HG03060 (cell line): ENCODE measurements around the gene WDR27.
A peak's percentile ranks its signal among the peaks of the same experiment; 100 is the strongest.
"Not testable (repeated sequence)": the region's sequence is repeated elsewhere in the genome, so short reads cannot be mapped to it uniquely, and the experiment has no call there.

Source experiments
- ATAC-seq: cut with Tn5 transposase; IDR thresholded peaks from one replicate; pipeline ENCODE4 v1.9.1; 2021; ENCODE audit warnings: low read depth, moderate number of reproducible peaks; ENCODE audit not compliant: unreplicated experiment

Gene WDR27

DNA sequence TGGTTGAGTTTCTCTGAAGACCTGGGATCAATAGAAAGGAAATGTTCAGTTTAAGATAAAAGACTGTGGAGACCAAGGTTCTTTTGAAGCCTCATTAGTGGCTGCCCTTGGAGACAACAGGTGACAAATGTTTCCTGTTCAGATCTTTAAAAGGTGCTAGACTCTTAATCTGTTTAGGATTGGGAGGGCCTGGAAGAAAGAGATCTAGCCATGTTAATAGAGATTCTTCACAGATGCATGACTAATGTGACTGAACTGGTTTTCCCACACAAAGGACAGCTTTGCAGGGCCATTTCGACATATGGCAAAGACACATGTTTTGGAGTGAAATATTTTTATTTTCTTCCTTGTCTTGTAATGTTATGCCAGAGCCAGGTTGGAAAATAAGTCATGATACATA lies 82.2 kb downstream of the WDR27 start:
- no peak for ATAC-seq

DNA sequence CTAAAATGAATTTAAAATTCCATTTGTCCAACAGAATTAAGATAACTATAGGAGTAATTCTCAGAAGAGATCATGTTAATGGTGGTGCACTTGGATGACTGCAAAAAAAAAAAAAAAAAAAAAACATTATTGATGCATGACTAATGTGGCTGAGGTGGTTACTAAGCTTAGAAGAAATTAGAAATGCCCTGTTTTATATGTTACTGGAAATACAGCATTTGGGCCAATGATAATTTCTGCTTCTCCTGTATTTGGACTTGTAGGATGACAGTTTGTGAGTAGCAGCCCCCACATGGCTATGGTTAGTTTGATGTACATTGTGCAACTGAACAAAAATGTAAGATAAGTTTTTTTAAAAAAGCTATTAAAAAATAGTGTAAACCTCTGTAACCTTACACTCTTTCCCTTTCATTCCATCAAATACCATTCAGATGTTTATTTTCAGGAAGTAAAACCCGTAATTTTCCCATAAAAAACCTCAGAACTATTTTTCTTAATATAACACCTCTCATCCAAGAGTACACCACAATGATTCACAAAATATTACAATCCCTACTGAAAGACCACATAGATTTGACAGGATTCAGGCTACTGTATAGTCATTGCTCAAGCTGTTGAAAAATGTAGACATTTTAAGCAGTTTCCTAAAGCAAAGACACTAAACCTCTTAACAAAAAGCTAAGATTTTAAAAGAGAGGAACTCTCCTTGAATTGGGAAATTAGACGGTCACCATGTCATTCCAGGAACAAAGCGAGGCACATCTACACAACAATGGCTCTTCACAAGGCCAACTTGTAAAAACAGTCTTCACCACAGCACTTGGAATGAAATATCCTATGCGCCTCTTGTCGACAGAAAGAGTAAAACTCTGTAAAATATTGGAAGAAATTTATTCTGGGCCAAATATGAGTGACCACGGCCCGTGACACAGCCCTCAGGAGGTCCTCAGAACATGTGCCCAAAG lies 83.0 kb downstream of the WDR27 start:
- no peak for ATAC-seq

DNA sequence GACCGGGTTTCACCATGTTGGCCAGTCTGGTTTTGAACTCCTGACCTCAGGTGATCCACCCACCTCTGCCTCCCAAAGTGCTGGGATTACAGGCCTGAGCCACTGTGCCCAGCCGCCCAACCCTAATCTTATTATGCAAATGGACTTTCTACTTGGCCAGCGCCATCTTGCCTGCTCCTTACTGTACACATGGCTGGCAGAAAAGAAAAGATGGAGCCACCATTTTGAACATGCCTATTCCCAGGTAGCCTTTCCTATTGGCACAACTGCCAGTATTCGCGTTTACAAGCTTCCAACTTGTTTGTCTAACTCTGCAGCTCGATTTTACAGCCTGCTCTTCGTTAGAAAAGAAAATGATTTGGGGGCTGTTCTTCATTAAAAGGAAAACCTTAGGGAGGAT lies 84.3 kb downstream of the WDR27 start:
- no peak for ATAC-seq

DNA sequence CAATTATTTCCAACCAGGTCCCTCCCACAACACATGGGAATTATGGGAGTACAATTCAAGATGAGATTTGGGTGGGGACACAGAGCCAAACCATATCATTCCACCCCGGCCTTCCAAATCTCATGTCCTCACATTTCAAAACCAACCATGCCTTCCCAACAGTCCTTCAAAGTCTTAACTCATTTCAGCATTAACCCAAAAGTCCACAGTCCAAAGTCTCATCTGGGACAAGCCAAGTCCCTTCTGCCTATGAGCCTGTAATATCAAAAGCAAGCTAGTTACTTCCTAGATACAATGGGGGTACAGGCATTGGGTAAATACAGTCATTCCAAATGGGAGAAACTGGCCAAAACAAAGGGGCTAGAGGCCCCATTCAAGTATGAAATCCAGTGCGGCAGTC lies 93.2 kb downstream of the WDR27 start:
- not testable (repeated sequence) for ATAC-seq

DNA sequence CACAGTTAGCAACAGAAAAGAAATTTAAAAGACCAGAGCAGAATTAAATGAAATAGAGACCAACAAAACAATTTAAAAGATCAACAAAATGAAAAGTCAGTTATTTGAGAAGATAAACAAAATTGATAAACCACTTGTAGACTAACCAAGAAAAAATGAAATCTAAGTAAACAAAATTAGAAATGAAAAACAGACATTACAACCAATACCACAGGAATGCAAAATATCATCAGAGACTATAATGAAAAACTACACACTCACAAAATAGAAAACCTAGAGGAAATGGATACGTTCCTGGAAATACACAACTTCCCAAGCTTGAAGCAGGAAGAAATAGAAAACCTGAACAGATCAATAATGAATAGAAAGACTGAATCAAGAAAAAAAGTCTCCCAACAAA lies 97.8 kb downstream of the WDR27 start:
- no peak for ATAC-seq

DNA sequence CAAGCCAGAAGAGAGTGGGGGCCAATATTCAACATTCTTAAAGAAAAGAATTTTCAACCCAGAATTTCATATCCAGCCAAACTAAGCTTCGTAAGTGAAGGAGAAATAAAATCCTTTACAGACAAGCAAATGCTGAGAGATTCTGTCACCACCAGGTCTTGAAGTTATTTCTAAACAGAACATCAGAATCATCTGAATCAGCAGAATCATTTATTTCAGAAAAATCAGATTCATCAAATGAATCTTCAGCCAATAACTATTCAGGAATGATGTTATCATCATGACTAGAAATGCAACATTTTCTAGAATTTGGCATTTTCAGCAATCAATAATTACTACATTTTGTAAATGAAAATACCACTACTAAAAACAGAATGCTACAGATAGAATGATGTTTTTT lies 100.7 kb downstream of the WDR27 start:
- not testable (repeated sequence) for ATAC-seq

DNA sequence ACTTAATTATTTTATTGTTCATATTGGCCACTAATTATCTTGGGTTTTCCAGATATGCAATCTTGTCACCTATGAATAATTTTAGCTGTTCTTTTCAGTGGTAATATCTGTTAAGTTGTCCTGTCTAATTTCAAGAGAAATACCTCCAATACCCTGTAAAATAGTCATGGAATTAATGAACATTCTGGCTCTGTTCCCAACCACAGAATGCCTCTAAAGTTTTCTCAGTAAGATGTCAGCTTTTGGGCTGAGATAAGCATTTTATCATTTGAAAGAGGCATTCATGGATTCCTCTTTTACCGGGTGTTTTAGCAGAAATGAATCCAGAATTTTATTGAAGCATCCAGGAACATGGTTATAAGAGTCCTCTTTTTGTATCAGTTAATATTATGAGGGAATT lies 109.3 kb downstream of the WDR27 start:
- no peak for ATAC-seq

DNA sequence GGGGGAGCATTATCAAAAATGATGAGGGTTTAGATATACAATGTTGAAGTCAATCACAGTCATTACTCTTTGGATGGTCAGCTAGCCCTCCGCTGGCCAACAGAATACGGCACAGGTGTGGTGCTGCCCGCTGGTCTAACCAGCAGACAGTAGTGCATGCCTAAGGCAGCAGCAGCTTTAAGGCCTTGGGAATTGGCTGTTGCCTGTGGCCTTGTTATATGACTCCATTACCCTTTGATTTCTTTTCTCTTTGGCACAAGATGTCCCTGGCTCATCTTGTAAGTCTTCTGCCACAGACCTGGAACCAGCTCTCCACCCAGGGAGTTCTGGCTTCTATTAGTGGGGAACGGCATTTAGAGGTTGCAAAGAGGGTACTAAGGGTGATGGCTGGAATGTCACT lies 110.2 kb downstream of the WDR27 start:
- no peak for ATAC-seq

DNA sequence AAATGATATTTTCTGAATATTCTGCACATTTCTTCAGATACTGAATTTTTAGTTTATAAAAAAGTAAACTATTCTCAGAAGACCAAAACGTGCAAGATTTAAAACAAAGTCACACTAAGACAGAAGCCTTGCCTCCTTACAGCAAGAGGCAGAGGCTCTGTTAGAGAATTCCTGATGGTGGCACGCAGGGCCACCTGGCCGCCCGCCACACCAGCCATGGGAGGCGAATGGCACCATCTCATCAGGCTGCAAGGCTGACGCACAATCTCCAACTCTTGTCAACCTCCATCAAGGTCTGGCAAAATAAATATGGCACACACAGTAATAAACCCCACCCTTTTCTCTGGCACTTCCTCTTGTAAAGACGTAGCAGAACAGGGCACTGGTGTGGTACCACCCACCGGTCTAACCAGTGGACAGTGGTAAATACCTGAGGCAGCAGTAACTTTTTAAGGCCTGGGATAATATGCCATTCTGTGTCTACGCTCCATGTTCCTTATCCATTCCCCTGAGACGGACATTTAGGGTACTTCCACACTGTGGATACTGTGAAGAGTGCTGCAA lies 111.4 kb downstream of the WDR27 start:
- no peak for ATAC-seq

DNA sequence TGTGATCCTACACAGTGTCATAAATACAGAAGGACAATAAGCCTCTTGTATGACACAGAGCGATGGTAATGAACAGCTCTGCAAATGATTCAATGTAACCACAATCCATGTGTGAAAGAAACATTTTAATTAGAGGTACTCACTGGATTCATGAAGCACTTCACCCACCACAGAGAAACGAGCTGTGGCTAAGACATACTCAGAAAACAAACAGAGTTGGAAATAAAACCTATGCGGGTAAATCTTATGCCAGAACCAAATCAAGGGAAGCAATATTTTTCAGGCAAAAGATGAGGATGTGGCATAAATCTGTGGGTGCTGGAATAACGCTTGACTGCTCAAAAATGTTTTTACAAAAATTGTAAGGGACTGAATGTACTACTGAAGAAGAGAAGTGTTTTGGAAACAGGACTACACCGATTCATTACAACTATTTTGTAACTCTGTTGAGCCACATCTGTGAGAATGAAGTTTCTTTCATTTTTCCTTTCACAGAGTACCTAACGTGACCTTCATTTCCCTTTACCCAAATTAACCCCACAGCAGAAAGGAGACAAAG lies 112.1 kb downstream of the WDR27 start:
- ATAC-seq = peak; percentile 41

DNA sequence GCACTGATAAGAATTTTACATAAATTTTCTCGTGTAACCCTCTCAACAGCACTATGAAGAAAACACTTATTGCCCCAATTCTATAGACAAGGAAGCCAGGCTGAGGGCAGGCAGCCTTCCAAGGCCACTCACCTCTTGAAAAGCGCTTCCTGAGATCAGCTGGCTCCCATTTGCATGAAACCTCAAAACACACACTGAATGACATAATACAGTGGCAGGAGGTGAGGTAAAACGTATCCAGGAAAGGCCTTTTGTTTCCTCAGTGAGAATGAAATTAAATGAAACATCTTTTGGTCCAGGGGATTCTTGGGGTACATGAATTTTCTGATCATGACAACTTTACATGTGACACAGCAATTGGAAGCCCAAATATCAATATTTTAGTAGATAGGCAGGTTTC lies 112.5 kb downstream of the WDR27 start:
- ATAC-seq = peak; percentile 81

DNA sequence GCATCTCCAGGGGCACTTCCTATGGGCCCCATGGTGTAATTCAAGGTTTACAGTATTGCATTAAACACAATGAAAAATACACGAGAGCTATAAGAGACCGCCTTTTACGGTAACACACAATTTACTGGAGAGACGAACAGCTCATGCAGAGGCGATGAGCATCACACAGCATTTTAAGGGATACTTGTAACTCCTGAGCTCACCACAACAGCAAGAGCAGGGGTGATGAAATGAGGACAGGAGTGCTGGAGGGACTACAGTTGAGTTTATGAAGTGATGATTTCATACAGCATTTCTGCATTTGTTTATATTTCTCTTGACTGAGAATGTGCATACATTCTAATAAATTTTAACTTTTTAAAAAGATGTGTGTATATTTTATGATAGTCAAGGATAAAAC lies 113.9 kb downstream of the WDR27 start:
- no peak for ATAC-seq

DNA sequence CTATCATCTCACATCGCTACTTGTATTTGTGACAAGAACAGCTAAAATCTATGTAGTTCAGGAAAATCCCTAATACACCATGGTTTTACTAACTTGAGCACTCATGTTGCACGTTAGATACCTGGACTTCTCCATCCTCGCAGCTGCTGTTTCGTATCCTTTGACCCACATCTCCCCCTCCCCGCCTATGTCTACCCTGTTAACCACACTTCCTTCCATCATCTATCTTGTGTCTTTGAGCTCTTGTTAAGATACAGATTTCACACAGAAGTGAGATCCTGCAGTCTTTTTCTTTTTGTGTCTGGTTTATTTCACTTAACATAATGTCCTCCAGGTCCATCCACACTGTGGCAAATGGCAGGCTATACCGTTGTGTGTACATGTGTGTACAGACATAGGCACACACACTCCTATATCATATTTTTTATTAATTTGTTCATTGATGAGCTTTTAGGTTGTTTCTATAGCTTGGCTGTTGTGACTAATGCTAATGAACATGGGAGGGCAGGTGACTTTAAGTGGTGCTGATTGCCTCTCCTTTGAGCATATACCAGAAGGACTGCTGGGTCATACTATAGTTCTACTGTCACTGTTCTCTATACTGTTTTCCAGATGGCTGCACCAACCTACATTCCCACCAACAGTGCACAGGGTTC lies 117.8 kb downstream of the WDR27 start:
- ATAC-seq = no peak

DNA sequence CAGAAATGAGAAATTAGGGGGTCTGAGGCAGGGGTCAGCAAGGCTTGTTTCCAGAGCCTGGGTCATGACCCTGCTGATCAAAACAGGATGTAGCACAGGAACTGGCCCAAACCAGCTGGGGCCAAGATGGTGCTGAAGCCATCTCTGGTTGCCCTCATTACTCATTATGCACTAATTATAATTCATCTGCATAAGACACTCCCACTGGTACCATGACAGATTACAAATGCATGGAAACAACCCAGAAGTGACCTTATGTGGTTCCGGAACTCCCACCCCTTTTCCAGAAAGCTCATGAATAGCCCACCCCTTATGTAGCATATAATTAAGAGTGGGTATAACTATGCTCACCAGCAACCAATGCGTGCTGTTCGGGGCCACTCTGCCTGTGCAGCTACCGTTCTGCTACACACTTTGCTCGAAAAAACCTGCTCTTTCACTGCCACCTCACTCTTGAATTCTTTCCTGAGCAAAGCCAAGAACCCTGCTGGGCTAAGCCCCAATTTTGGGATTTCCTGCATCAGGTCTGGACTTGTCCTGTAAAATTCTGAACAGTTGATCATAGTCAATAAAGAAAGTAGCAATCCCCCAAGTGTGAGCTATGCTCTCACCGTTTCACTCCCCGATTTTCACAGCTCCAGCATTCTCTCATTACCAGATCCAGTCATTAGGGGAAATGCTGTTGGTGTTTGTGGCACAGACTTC lies 122.3 kb downstream of the WDR27 start:
- ATAC-seq = no peak

DNA sequence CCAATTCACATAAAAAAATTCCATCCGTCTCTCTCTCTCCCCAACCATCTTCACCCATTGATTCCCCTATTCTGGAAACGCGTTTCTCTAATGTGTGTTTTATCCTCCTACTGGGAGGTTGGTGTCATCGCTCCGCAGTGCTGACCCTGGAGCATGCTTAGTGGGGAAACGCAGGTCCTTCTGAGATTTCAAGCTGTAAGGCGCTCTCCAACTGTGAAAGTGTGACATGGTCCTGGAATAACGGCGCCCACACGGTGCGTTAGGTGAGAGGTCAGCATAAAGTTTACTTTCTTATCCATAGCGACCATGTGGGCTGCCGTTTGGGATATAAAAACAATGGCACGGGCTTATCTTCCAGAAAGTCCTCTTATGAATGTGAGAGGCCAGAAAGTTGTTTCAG lies 123.9 kb downstream of the WDR27 start:
- no peak for ATAC-seq

DNA sequence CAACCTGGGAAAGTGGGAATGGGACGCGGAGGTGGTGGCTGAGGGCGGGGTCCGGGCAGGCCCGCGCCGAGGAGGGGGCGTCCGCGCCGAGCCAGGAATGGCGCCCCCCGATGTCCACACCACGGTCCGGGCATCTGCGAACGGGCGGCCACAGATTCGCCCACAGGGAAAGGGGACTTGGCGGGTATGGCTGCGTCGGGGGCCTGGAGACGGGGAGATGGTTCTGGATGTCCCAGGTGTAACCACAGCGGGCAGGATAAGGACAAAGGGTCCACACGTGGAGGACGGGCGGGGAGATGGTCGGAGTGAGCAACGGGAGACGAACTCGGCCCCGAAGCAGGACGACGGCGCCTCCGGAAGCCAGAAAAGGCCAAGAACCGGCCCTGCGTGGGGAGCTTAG lies 124.6 kb downstream of the WDR27 start:
- no peak for ATAC-seq

DNA sequence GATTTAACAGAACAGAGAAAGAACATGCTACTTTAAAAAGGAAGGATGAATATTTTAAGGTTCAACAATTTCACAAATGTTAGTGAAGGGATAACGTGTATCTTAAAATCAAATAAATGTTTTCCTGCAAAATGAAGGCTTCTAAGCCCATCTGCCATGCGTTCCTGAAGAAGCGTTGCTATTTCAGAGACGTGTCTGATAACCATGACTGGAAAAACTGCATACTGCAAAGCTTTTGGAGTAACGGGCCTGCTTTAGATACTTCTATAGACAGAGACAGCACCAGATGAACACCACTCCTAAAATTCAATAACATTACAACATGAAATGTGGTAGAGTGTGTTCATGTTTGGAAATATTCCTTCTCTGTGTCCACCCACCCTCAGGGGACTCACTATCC lies 126.0 kb downstream of the WDR27 start:
- ATAC-seq = no peak

DNA sequence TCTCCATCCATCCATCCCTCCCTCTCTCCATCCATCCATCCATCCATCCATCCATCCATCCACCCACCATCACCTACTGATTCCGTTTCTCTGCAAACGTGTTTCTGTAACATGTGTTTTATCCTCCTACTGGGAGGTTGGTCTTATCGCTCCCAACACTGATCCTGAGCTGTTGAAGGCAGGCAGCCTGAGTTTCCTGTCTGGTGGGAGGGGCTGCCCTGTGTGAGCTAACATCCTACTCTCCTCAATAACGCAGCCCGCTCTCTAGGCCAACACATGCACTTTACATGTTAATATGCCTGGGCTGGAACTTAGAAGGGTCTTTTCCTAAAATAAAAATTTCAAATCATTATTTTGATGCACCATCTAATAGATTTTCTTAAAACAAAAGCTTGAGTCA lies 126.5 kb downstream of the WDR27 start:
- no peak for ATAC-seq

DNA sequence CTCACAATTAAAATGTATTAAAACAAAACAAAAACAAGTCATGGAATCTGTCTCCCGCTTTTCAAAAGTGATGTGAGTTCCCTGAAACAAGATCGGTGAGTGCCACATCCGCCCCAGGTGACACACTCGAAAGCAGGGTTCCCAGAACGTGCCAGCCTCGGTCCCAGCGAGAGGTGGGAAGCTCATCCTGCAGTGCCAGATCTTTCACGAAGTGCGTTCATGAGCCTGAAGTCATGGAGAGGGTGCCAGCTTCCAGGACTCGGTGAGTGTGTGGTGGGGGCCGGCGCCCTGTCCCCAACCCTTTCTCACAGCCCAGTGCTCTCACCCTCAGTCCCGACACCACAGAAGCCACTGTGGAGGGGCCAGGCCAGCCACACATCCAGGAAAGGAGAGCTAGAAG lies 127.4 kb downstream of the WDR27 start:
- no peak for ATAC-seq

DNA sequence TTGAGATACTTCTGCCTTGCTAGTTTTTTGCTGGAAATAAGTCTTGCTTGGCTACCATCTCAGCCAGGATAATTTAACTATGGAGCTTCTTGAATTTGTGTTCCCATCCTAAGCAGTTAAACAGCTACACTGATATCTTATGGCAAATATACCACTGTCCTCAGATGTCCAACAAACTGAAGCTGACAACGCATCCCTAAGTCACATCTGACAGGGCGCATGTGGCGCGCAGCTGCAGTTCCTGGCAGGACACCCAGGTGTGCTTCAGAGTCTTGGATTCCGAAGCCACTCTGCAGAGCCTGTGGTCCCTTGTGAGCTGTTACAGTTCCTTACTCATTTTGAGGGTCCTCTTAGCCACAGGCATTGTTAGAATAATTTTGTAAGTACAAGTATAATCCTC lies 127.9 kb downstream of the WDR27 start:
- ATAC-seq = no peak
